ENCODE measurements around the gene TMPO.
"Not testable (repeated sequence)": the region's sequence is repeated elsewhere in the genome, so short reads cannot be mapped to it uniquely, and the experiment has no call there.

Gene TMPO

DNA sequence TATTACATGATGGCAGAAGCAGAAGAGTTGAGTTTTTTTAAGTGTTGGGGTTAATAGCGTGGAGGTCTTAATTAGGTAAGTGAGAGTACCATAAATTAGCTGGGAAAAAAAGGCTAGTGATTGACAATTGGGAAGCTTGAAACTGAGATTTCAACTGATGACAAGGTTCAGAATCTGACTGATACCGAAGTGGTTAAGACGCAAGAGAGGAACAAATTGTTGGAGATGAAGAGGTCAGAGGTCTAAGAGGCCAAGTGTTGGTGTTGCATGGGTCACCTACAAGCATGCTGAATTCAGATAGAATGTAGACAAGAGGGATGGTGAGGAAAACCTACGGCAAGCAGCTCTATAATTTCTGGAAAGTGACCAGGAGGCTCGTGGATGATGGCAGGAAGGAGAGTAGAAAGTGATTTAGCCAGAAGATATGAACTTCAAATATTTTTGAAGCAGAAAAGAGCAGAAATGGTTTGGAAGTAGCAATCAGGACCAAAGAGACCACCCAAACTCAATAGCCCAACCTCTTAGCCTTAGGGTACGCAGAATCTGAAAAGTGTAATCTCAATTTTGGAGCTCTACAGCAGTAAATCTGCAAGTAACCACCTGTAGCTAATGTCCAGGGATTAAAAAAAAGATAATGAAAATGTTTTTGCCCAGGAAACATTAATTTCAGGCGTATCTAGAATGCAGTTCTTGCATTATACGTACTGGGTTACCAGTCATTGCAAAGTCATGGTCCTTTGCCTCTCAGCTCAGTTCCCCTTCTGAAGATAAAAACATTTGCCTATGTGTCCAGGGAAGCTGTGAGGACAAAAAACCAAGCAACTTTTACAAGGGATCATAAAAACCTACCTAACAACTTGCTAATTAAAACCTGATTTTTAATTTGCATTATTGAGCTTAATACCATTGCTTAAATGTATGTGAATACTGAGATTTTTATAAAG is 1.7 kb upstream of the TMPO start:
- DNase-seq, result no peak

- no peak for DNase-seq
Measured at GRCh38 chr12:98514982-98515286, 456 bp upstream of the TMPO start.

DNA sequence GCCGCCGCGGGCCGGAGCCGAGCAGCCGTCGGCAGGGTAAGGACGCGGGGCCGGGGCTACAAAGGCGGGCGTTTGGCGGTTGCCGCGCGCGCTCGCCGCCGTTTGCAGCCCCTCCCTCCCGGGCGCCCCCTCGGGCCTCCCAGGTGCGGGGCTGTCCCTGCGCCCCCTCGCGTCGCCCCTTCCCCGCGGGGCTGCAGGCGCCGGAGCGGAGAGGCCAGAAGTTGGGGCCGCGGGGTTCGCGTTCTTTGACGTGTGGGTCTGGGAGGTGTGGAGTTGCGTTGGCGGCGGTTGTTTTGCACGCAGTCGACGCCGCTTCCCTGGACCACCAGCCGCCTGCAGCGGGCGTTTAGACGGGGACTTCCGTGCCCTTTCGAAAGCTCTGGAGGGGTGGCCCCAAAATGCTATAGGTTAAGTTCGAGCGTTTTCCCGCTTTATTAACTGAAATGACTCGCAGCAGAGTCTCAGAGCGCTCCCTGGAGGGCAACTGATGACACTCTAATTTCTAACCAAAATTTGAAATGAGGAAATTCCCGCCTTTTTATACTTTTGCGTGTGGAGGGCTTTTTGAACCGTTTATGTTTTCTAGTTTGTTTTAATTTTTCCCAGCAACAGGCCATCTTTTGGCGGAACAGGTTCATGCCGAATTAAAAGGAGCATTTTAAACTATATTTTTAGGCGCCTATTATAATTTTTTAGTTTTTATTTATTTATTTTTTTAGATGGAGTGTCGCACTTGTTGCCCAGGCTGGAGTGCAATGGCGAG is 902 bp downstream of the TMPO start:
- peak; percentile 89 for DNase-seq

DNA sequence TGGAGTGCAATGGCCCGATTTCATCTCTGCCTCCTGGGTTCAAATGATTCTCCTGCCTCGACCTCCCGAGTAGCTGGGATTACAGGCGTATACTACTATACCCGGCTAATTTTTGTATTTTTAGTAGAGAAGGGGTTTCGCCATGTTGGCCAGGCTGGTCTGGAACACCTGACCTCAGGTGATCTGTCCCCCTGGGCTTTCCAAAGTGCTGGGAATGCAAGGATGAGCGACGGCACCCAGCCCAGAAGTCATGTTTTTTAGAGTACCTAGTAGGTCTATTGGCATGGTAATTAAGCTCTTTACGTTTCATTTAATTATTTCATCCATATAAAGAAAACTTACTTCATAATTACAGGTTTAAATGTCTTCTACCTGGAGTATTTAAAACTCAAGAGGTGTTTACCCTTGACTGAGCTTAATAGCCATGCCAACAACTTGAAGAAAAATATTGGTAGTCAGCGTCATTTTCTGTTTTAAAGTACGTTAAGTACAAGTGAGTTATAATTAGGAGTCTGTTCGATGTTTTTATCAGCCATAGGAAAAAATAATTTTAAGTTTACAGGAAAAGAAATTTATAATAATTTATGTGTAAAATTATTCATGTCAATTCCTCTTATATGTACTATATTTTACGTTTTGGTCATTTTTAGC is 4.0 kb downstream of the TMPO start:
- DNase-seq, result no peak

DNA sequence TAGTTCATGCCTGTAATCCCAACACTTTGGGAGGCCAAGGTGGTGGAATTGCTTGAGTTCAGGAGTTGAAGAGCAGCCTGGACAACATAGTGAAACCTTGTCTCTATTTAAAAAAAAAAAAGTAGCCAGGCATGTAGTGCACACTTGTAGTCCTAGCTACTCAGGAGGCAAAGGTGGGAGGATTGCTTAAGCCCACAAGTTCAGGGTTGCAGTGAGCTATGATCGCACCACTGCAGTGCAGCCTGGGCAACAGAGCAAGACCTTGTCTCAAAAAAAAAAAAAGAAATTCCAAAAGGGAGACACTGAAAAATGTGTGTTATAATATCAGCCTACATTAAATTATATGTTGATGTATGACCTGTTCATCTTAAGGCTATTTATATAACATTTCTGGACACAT is 14.7 kb downstream of the TMPO start:
- DNase-seq, result no peak

DNA sequence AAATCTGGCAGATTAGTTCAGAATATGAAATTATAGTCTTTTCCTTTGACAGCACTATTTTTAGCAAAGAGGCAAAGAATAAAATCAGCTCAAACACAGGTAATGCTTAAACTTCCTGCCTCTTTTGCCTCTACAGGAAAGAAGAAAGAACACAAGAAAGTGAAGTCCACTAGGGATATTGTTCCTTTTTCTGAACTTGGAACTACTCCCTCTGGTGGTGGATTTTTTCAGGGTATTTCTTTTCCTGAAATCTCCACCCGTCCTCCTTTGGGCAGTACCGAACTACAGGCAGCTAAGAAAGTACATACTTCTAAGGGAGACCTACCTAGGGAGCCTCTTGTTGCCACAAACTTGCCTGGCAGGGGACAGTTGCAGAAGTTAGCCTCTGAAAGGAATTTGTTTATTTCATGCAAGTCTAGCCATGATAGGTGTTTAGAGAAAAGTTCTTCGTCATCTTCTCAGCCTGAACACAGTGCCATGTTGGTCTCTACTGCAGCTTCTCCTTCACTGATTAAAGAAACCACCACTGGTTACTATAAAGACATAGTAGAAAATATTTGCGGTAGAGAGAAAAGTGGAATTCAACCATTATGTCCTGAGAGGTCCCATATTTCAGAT is 17.4 kb downstream of the TMPO start:
- DNase-seq, result peak; percentile 20

DNA sequence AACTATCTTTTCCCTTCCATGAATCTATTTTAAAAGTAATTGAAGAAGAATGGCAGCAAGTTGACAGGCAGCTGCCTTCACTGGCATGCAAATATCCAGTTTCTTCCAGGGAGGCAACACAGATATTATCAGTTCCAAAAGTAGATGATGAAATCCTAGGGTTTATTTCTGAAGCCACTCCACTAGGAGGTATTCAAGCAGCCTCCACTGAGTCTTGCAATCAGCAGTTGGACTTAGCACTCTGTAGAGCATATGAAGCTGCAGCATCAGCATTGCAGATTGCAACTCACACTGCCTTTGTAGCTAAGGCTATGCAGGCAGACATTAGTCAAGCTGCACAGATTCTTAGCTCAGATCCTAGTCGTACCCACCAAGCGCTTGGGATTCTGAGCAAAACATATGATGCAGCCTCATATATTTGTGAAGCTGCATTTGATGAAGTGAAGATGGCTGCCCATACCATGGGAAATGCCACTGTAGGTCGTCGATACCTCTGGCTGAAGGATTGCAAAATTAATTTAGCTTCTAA is 18.4 kb downstream of the TMPO start:
- no peak for DNase-seq

GRCh38 chr12:98538031-98538430 is 22.6 kb downstream of the TMPO start:
- DNase-seq, result no peak

DNA sequence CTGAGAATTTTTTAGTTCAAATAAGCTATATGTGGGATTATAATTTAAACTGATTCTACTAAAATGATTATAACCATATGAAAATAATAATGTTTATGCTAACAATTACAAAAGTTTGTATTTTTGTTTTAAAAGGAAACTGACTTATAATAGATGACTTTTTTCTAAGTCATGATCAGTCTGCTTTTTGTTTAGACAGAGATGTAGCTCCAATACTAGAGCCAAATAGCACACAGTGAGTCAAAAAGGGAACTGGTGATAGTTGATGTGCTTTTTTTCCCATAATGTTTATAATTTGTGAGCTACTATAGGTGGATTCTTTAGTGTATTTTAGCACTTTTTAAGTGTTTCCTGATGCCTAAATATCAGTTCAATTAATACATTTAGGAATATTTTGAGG is 28.3 kb downstream of the TMPO start:
- DNase-seq, result no peak

DNA sequence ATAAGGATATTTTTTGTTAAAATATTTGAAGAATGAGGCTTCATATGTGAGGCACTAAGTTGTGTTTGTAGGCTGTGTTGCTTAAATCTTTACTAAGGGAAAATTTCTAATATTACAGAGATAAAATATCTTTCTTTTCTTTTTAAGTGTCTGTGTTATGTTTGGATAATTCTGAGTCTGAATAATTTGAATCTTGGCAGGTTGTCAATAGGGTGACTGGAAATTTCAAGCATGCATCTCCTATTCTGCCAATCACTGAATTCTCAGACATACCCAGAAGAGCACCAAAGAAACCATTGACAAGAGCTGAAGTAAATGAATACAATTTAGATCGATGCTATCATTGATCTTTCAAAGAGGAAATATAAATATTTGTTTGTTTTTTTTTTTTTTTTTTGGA is 29.4 kb downstream of the TMPO start:
- no peak for DNase-seq

GRCh38 chr12:98549371-98550110 is 34.2 kb downstream of the TMPO start:
- DNase-seq, result no peak

DNA sequence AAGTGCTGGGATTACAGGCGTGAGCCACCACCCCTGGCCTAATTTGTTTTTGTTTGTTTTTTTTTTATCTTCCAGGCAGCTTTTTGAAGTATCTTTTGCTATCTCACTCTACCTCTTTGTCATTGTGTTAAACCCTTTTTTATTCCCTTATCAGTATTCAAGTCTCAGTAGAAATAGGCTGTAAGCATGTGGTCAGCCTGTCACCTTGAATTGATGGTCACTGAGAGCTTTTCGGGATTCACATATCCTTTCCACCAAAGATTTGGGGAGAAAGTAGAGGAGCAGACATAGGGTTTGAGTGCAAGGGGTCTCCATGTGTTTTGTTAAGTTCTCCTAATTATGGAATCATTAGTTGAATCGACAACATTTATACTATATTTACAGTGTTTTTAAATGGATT is 36.4 kb downstream of the TMPO start:
- DNase-seq, result no peak

- not testable (repeated sequence) for DNase-seq
Measured at GRCh38 chr12:98558097-98558496, 42.7 kb downstream of the TMPO start.

GRCh38 chr12:98559666-98560065 is 44.3 kb downstream of the TMPO start:
- DNase-seq, result peak; percentile 31

- no peak for DNase-seq
Measured at GRCh38 chr12:98561846-98562245, 46.5 kb downstream of the TMPO start.

DNA sequence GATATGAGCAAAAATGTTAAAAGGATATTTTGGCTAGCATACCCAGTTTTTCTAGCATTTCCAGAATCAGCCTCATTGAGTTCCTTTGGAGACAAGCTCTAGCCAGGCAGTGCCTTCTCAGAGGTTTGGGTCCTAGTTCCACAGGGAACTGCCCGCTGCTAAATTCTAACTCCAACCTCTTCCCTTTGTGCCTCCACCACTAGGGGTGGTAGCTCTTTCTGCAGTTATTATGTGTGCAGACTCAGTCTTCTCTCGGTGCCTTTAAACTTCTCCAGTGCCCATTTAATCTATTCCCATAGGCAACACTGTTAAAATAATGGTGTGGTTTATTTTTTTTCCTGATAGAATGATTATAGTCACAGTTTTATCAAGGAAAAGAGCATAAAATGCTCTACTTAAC is 56.6 kb downstream of the TMPO start:
- no peak for DNase-seq

GRCh38 chr12:98574110-98574509 is 58.7 kb downstream of the TMPO start:
- DNase-seq, result no peak

- no peak for DNase-seq
Measured at GRCh38 chr12:98575013-98575412, 59.6 kb downstream of the TMPO start.

DNA sequence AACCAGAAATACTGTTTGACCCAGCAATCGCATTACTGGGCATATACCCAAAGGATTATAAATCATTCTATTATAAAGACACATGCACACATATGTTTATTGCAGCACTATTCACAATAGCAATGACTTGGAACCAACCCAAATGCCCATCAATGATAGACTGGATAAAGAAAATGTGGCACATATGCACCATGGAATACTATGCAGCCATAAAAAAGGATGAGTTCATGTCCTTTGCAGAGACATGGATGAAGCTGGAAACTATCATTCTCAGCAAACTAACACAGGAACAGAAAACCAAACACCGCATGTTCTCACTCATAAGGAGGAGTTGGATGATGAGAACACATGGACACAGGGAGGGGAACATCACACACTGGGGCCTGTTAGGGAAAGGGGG is 61.4 kb downstream of the TMPO start:
- not testable (repeated sequence) for DNase-seq

- DNase-seq, result no peak
Measured at GRCh38 chr12:98578392-98578791, 63.0 kb downstream of the TMPO start.

- no peak for DNase-seq
Measured at GRCh38 chr12:98578821-98579220, 63.4 kb downstream of the TMPO start.

GRCh38 chr12:98579347-98579746 is 64.0 kb downstream of the TMPO start:
- no peak for DNase-seq
